Skeletal muscle tissue (tissue), 4 donors: ENCODE data around the gene DAB2. TPM values are rescaled to one million over a fixed set of nuclear protein-coding genes. Genes with fewer than 3 reads are reported as not detected.

Experiments used
- H3K27ac ChIP-seq: one replicate; pipeline ENCODE4 v1.7.0; 2013; ENCODE audit warnings: mild to moderate bottlenecking, low read depth, low read length, inconsistent platforms
- H3K27me3 ChIP-seq, 3 donors: one replicate each; pipeline ENCODE4 v1.7.0; 2013; ENCODE audit warnings: low read length in 3 of 3; ENCODE audit not compliant: control insufficient read depth in 3 of 3, insufficient read depth in 3 of 3
- H3K36me3 ChIP-seq, 3 donors: one replicate each; pipeline ENCODE4 v1.7.0; 2013; ENCODE audit warnings: low read length in 3 of 3; ENCODE audit not compliant: control insufficient read depth in 3 of 3, insufficient read depth in 3 of 3
- H3K4me1 ChIP-seq, 3 donors: one replicate each; pipeline ENCODE4 v1.7.0; 2013; ENCODE audit warnings: low read length in 3 of 3, mild to moderate bottlenecking in 3 of 3; ENCODE audit not compliant: control insufficient read depth in 3 of 3, insufficient read depth in 3 of 3
- H3K4me3 ChIP-seq, 3 donors: one replicate each; pipeline ENCODE4 v1.7.0; 2013; ENCODE audit warnings: low read length in 3 of 3
- H3K9ac ChIP-seq, 3 donors: one replicate each; pipeline ENCODE4 v1.7.0; 2013; ENCODE audit warnings: low read length in 3 of 3, mild to moderate bottlenecking in 3 of 3, moderate library complexity in 2 of 3, low read depth in 1 of 3
- H3K9me3 ChIP-seq, 3 donors: one replicate each; pipeline ENCODE4 v1.7.0; 2013; ENCODE audit warnings: low read length in 3 of 3; ENCODE audit not compliant: control insufficient read depth in 3 of 3
- total RNA-seq: library from RNA; depleted of rRNA; stranded (reverse); fragments of >200 nt; gene quantifications from one replicate; pipeline ENCODE4 v1.2.3, GENCODE V29; 2014
- donor health status: Osteomylitis.

The DAB2 gene
- total RNA-seq, 1 donor from 2014 or later, result 91.3 TPM

DNA sequence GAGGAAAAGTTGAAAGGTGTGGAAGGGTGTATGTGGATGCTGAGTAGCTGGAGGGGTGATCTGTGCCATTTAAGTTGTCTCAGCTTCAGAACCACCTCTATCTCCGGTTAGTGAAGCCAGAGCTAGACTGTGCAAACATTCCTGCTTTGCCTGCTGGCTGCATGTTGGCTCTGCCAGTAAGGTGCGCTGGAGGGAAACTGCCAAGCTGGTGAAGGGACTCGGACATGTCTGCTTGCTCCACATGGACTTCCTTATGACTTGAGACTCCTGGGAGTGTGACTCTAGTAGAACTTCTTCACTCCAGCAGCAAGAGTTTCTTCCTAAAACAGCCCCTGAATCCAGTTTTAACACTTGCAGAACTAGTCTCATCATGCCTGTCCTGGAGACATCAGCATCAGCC lies 27.9 kb downstream of the DAB2 start:
- peaks cover 0 to 3% (median 2%) of the 10 kb centered on the region in 3 donors for H3K36me3 ChIP-seq
- no peak overlapping the region for H3K27ac ChIP-seq
- no peaks in the 10 kb centered on the region for H3K9me3 ChIP-seq
- H3K4me3 ChIP-seq, result no peak overlapping the region
- H3K27me3 ChIP-seq, result no peaks in the 10 kb centered on the region
- H3K9ac ChIP-seq, result no peak overlapping the region
- H3K4me1 ChIP-seq, result peaks cover 8 to 23% (median 14%) of the 10 kb centered on the region in 3 donors

- Histone ChIP-seq H3K36me3 (peaks cover 0 to 11% (median 4%) of the 10 kb centered on the region in 3 donors), H3K9ac (no peak overlapping the region), H3K4me3 (no peak overlapping the region), H3K9me3 (no peaks in the 10 kb centered on the region), H3K27me3 (no peaks in the 10 kb centered on the region), H3K27ac (no peak overlapping the region), H3K4me1 (peaks cover 6 to 21% (median 8%) of the 10 kb centered on the region in 3 donors)
Observed at GRCh38 chr5:39395521-39395920, 29.3 kb downstream of the DAB2 start.

GRCh38 chr5:39394946-39395345 lies 29.8 kb downstream of the DAB2 start:
- Histone ChIP-seq H3K27me3 (no peaks in the 10 kb centered on the region), H3K27ac (no peak overlapping the region), H3K4me1 (peaks cover 4 to 19% (median 7%) of the 10 kb centered on the region in 3 donors), H3K9ac (no peak overlapping the region), H3K9me3 (no peaks in the 10 kb centered on the region), H3K36me3 (peaks cover 0 to 15% (median 4%) of the 10 kb centered on the region in 3 donors), H3K4me3 (no peak overlapping the region)

GRCh38 chr5:39390945-39391344 lies 33.8 kb downstream of the DAB2 start:
- H3K9me3 ChIP-seq, result no peaks in the 10 kb centered on the region
- H3K27me3 ChIP-seq, result no peaks in the 10 kb centered on the region
- H3K4me3 ChIP-seq, result no peak overlapping the region
- no peak overlapping the region for H3K27ac ChIP-seq
- H3K36me3 ChIP-seq, result peaks cover 0 to 20% (median 4%) of the 10 kb centered on the region in 3 donors
- no peak overlapping the region for H3K9ac ChIP-seq
- H3K4me1 ChIP-seq, result peaks cover 0 to 6% (median 0%) of the 10 kb centered on the region in 3 donors

- no peak overlapping the region for H3K27ac ChIP-seq
- no peaks in the 10 kb centered on the region for H3K27me3 ChIP-seq
- no peaks in the 10 kb centered on the region for H3K9me3 ChIP-seq
- H3K4me1 ChIP-seq, result no peaks in the 10 kb centered on the region
- H3K4me3 ChIP-seq, result no peak overlapping the region
- peaks cover 7 to 36% (median 8%) of the 10 kb centered on the region in 3 donors for H3K36me3 ChIP-seq
- H3K9ac ChIP-seq, result no peak overlapping the region
Observed at GRCh38 chr5:39387293-39387692, 37.5 kb downstream of the DAB2 start.

DNA sequence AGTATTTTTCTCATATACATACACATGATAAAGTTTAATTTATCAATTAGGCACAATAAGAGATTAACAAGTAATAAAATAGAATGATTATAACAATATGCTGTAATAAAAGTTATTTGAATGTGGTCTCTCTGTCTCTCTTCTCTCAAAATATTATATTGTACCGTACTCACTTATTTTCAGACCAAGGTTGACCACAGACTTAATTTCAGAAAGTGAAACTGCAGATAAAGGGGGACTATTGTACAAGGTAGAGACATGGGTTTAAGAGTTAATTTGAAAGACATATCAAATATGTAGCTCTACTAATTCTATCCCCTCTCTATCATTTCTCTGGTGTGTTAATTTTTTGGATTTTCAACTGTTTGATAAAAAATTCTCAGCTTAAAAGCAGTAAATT lies 40.5 kb downstream of the DAB2 start:
- no peaks in the 10 kb centered on the region for H3K4me1 ChIP-seq
- no peak overlapping the region for H3K9ac ChIP-seq
- no peak overlapping the region for H3K27ac ChIP-seq
- no peaks in the 10 kb centered on the region for H3K9me3 ChIP-seq
- H3K4me3 ChIP-seq, result no peak overlapping the region
- peaks cover 7 to 33% (median 20%) of the 10 kb centered on the region in 3 donors for H3K36me3 ChIP-seq
- no peaks in the 10 kb centered on the region for H3K27me3 ChIP-seq

GRCh38 chr5:39381376-39381775 lies 43.4 kb downstream of the DAB2 start:
- Histone ChIP-seq H3K9ac (no peak overlapping the region), H3K4me1 (no peaks in the 10 kb centered on the region), H3K27ac (no peak overlapping the region), H3K9me3 (no peaks in the 10 kb centered on the region), H3K36me3 (peaks cover 7 to 47% (median 20%) of the 10 kb centered on the region in 3 donors), H3K4me3 (no peak overlapping the region), H3K27me3 (no peaks in the 10 kb centered on the region)

- peaks cover 7 to 46% (median 20%) of the 10 kb centered on the region in 3 donors for H3K36me3 ChIP-seq
- H3K9me3 ChIP-seq, result no peaks in the 10 kb centered on the region
Observed at GRCh38 chr5:39379693-39380092, 45.1 kb downstream of the DAB2 start.

DNA sequence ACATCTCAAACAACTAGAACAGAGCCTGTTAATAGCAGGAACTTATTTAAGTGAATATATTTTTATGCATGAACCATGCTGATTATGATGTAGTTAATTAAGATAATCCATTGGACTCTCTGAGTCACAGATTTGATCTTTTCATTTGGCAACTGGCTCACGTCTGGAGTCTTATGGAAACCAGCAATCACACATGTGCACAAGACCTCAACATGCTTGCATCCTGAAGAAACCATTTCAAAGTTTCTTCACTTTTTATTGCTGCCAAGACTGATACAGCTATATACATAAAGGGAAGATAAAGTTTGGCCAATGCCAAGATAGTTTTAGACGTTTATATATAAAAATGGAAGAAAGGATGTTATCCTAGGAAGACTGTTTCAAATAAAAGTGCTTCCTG lies 47.2 kb downstream of the DAB2 start:
- H3K36me3 ChIP-seq, result peaks cover 4 to 56% (median 15%) of the 10 kb centered on the region in 3 donors
- H3K9ac ChIP-seq, result no peak overlapping the region
- no peaks in the 10 kb centered on the region for H3K4me1 ChIP-seq
- no peaks in the 10 kb centered on the region for H3K9me3 ChIP-seq
- H3K27me3 ChIP-seq, result no peaks in the 10 kb centered on the region
- no peak overlapping the region for H3K4me3 ChIP-seq
- no peak overlapping the region for H3K27ac ChIP-seq

More at GRCh38 chr5:39379693-39380092, 45.1 kb downstream of the DAB2 start:
- Histone ChIP-seq H3K27ac (no peak overlapping the region), H3K9ac (no peak overlapping the region), H3K4me3 (no peak overlapping the region), H3K27me3 (no peaks in the 10 kb centered on the region), H3K4me1 (no peaks in the 10 kb centered on the region)

GRCh38 chr5:39376293-39376714 lies 48.5 kb downstream of the DAB2 start:
- Histone ChIP-seq H3K4me3 (no peak overlapping the region), H3K36me3 (peaks cover 2 to 57% (median 3%) of the 10 kb centered on the region in 3 donors), H3K4me1 (no peaks in the 10 kb centered on the region), H3K9ac (no peak overlapping the region), H3K9me3 (no peaks in the 10 kb centered on the region), H3K27ac (no peak overlapping the region), H3K27me3 (no peaks in the 10 kb centered on the region)
